ENCODE data around the gene ANTXR2.
"Not testable (repeated sequence)": the region's sequence is repeated elsewhere in the genome, so short reads cannot be mapped to it uniquely, and the experiment has no call there.

ANTXR2 gene
- total RNA-seq = 79.8 to 272 reads per million in 2 experiments

- peak; percentile 48 for DNase-seq (ENCODE audit: low read depth)
These were observed at the start of gene ANTXR2 for GRCh38 chr4:80072744-80073472. Gene ANTXR2, minus strand, starts transcription at chr4:80073229. Its CDS starts 669 bp downstream, at chr4:80072560.

- not testable (repeated sequence) for DNase-seq (ENCODE audit: low read depth)
These were observed 48.8 kb upstream of the ANTXR2 start for GRCh38 chr4:80121815-80122214.

GRCh38 chr4:80119620-80120019 lies 46.6 kb upstream of the ANTXR2 start:
- not testable (repeated sequence) for DNase-seq (ENCODE audit: low read depth)

GRCh38 chr4:80116516-80116915 lies 43.5 kb upstream of the ANTXR2 start:
- DNase-seq (ENCODE audit: low read depth) = no peak

- DNase-seq (ENCODE audit: low read depth) = no peak
These were observed 42.5 kb upstream of the ANTXR2 start for GRCh38 chr4:80115368-80116181.

- no peak for DNase-seq (ENCODE audit: low read depth)
These were observed 41.8 kb upstream of the ANTXR2 start for GRCh38 chr4:80114732-80115265.

- DNase-seq (ENCODE audit: low read depth) = no peak
These were observed 40.6 kb upstream of the ANTXR2 start for GRCh38 chr4:80113615-80114014.

- DNase-seq (ENCODE audit: low read depth) = no peak
These were observed 39.2 kb upstream of the ANTXR2 start for GRCh38 chr4:80112236-80112635.

GRCh38 chr4:80111276-80111675 lies 38.2 kb upstream of the ANTXR2 start:
- DNase-seq (ENCODE audit: low read depth) = no peak

GRCh38 chr4:80107374-80107773 lies 34.3 kb upstream of the ANTXR2 start:
- no peak for DNase-seq (ENCODE audit: low read depth)

GRCh38 chr4:80104927-80105326 lies 31.9 kb upstream of the ANTXR2 start:
- no peak for DNase-seq (ENCODE audit: low read depth)

GRCh38 chr4:80103629-80104028 lies 30.6 kb upstream of the ANTXR2 start:
- DNase-seq (ENCODE audit: low read depth) = no peak

- no peak for DNase-seq (ENCODE audit: low read depth)
These were observed 28.7 kb upstream of the ANTXR2 start for GRCh38 chr4:80101792-80102116.

GRCh38 chr4:80101071-80101791 lies 28.2 kb upstream of the ANTXR2 start:
- DNase-seq (ENCODE audit: low read depth) = no peak

GRCh38 chr4:80099671-80100070 lies 26.6 kb upstream of the ANTXR2 start:
- no peak for DNase-seq (ENCODE audit: low read depth)

- DNase-seq (ENCODE audit: low read depth) = no peak
These were observed 25.6 kb upstream of the ANTXR2 start for GRCh38 chr4:80098635-80099034.

GRCh38 chr4:80097400-80098177 lies 24.6 kb upstream of the ANTXR2 start:
- no peak for DNase-seq (ENCODE audit: low read depth)

- no peak for DNase-seq (ENCODE audit: low read depth)
These were observed 23.3 kb upstream of the ANTXR2 start for GRCh38 chr4:80096175-80096850.

- no peak for DNase-seq (ENCODE audit: low read depth)
These were observed 21.2 kb upstream of the ANTXR2 start for GRCh38 chr4:80094191-80094590.

- no peak for DNase-seq (ENCODE audit: low read depth)
These were observed 20.5 kb upstream of the ANTXR2 start for GRCh38 chr4:80093563-80093962.

GRCh38 chr4:80092847-80093246 lies 19.8 kb upstream of the ANTXR2 start:
- DNase-seq (ENCODE audit: low read depth) = no peak
